Upper lobe of left lung (tissue), 4 donors: ENCODE measurements around the gene LYPD5.

ENCODE experiments used
- EP300 ChIP-seq, 4 donors: sonication (generic); formaldehyde crosslinking; IDR thresholded peaks; one replicate each; pipeline ENCODE4 v1.5.1; 2017; ENCODE audit warnings: antibody characterized with exemption in 4 of 4, control low read depth in 2 of 4
- POLR2A ChIP-seq, 4 donors: fragments of 450-650 bp; IDR thresholded peaks; one replicate each; pipeline ENCODE4 v1.5.1; 2016 to 2017; ENCODE audit warnings: antibody characterized with exemption in 4 of 4, mild to moderate bottlenecking in 2 of 4
- POLR2AphosphoS5 ChIP-seq, 2 donors: sonication (generic); formaldehyde crosslinking; IDR thresholded peaks; one replicate each; pipeline ENCODE4 v1.5.1; 2017; ENCODE audit warnings: antibody characterized with exemption in 2 of 2
- TF ChIP-seq, protein P1 (sequence below), 6 experiments: fragments of 450-650 bp in 4 of 6; fragments of 200-600 bp in 2 of 6; sonication (generic) in 2 of 6; IDR thresholded peaks; one replicate each; pipeline ENCODE4 v1.5.1; 2016 to 2019; ENCODE audit warnings: antibody characterized with exemption in 6 of 6

GRCh38 chr19:43802216-43802951, at the start of gene LYPD5:
- TF ChIP-seq EP300 (IDR thresholded peaks at IDR 0.05) (no peak), POLR2A (IDR thresholded peaks at IDR 0.05) (no peak), POLR2AphosphoS5 (IDR thresholded peaks at IDR 0.05) (no peak)
- TF ChIP-seq, protein P1, sequence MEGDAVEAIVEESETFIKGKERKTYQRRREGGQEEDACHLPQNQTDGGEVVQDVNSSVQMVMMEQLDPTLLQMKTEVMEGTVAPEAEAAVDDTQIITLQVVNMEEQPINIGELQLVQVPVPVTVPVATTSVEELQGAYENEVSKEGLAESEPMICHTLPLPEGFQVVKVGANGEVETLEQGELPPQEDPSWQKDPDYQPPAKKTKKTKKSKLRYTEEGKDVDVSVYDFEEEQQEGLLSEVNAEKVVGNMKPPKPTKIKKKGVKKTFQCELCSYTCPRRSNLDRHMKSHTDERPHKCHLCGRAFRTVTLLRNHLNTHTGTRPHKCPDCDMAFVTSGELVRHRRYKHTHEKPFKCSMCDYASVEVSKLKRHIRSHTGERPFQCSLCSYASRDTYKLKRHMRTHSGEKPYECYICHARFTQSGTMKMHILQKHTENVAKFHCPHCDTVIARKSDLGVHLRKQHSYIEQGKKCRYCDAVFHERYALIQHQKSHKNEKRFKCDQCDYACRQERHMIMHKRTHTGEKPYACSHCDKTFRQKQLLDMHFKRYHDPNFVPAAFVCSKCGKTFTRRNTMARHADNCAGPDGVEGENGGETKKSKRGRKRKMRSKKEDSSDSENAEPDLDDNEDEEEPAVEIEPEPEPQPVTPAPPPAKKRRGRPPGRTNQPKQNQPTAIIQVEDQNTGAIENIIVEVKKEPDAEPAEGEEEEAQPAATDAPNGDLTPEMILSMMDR (IDR thresholded peaks at IDR 0.05) = no peak
